PC-9 (cell line): ENCODE measurements around the gene CCDC93. TPM values are rescaled to one million over a fixed set of nuclear protein-coding genes. Genes with fewer than 3 reads are reported as not detected.

Experiments used
- BruUV-seq: library from RNA; stranded (reverse); fragments of 400-500 nt; replicated peaks from 2 replicates; lab custom pipeline; 2021; lab: Mats Ljungman, UMichigan
- CTCF ChIA-PET: fragments of 300-600 bp; sonication (Branson Sonifier 250); formaldehyde crosslinking; loops from one replicate; lab custom pipeline; 2022; ENCODE audit warnings: antibody characterized with exemption; lab: Charles Lee
- POLR2A ChIA-PET: fragments of 300-600 bp; sonication (Branson Sonifier 250); formaldehyde crosslinking; loops from one replicate; lab custom pipeline; 2022; ENCODE audit warnings: antibody characterized with exemption; ENCODE audit not compliant: unreplicated experiment; lab: Charles Lee
- DNase-seq, 2 experiments: peaks; one replicate each; pipeline versions ENCODE4 v3.0.0 to v3.0.0-alpha.2; 2015 to 2022; ENCODE audit warnings: mixed read lengths in 1 of 2
- H2AFZ ChIP-seq: fragments of 200-600 bp; sonication (generic); 2 replicates; pipeline ENCODE4 v1.8.1; 2017; ENCODE audit warnings: antibody characterized with exemption
- H3F3A ChIP-seq: fragments of 200-600 bp; sonication (generic); 2 replicates; pipeline ENCODE4 v1.8.1; 2017; ENCODE audit warnings: antibody characterized with exemption, mild to moderate bottlenecking, low read depth; ENCODE audit not compliant: insufficient read depth
- H3K27ac ChIP-seq: fragments of 200-600 bp; sonication (generic); 2 replicates; pipeline ENCODE4 v1.6.1; 2016; ENCODE audit warnings: mixed run types
- H3K27me3 ChIP-seq: fragments of 200-600 bp; sonication (generic); 2 replicates; pipeline ENCODE4 v1.6.1; 2016; ENCODE audit warnings: low read depth, mixed run types; ENCODE audit not compliant: insufficient read depth
- H3K36me3 ChIP-seq: fragments of 200-600 bp; sonication (generic); 2 replicates; pipeline ENCODE4 v1.6.1; 2016; ENCODE audit warnings: low read depth, mixed run types
- H3K4me1 ChIP-seq: fragments of 200-600 bp; sonication (generic); replicated peaks from 2 replicates; pipeline ENCODE4 v1.6.1; 2016; ENCODE audit warnings: mixed run types; ENCODE audit not compliant: insufficient read depth
- H3K4me2 ChIP-seq: fragments of 200-600 bp; sonication (generic); 2 replicates; pipeline ENCODE4 v1.6.1; 2017; ENCODE audit warnings: mixed run types
- H3K4me3 ChIP-seq: fragments of 200-600 bp; sonication (generic); 2 replicates; pipeline ENCODE4 v1.6.1; 2016; ENCODE audit warnings: mixed run types
- H3K79me2 ChIP-seq: fragments of 200-600 bp; sonication (generic); 2 replicates; pipeline ENCODE4 v1.6.1; 2017; ENCODE audit warnings: low read depth, mixed run types
- H3K9me2 ChIP-seq: fragments of 200-600 bp; sonication (generic); 2 replicates; pipeline ENCODE4 v1.8.1; 2017; ENCODE audit warnings: mild to moderate bottlenecking; ENCODE audit not compliant: insufficient read depth
- H3K9me3 ChIP-seq: fragments of 200-600 bp; sonication (generic); 2 replicates; pipeline ENCODE4 v1.8.1; 2016; ENCODE audit warnings: low read depth; ENCODE audit not compliant: insufficient read depth
- H4K20me1 ChIP-seq: fragments of 200-600 bp; sonication (generic); 2 replicates; pipeline ENCODE4 v1.8.1; 2017; ENCODE audit not compliant: insufficient read depth
- CTCF ChIP-seq: fragments of 200-600 bp; sonication (generic); conservative IDR thresholded peaks from 2 replicates; pipeline ENCODE4 v1.6.1; 2017; ENCODE audit warnings: mixed run types, antibody characterized with exemption, mild to moderate bottlenecking, moderate library complexity
- EZH2 ChIP-seq: fragments of 200-600 bp; sonication (generic); IDR thresholded peaks from 2 replicates; pipeline ENCODE4 v1.8.0; 2017; ENCODE audit warnings: antibody characterized with exemption, low read depth
- intact Hi-C: fragments of 100-400 bp; cut with micrococcal nuclease; formaldehyde crosslinking; loops from one replicate; pipeline ENCODE4 v1.10.0; 2022; ENCODE audit not compliant: unreplicated experiment
- total RNA-seq: library from RNA; stranded (reverse); gene quantifications from 2 replicates; pipeline ENCODE4 v1.2.3, GENCODE V29; 2021

The CCDC93 gene
- total RNA-seq, 1 experiment from 2014 or later, result 31.3 TPM

DNA sequence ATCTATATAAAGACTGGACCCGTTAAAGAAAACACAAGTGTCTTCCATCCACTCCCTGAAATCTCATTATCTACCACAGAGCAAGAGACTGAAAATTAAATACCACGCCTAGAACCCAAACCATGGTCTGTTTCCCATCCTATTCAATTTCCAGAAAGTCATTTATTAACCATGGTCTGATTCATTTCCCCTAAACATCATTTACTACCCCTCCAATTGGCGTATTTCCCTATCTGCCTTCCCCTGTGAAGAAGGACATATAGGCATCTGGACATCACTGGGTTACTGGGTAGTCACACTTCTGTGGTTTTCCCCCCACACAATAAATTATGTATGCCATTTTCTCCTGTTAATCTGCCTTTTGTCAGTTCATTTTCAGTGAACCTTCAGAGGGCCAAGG is 30.8 kb downstream of the CCDC93 start:
- H3K79me2 ChIP-seq, result peaks cover 7% of the 10 kb centered on the region; the same call in 1 of the 2 replicates
- no peak overlapping the region for H3K4me3 ChIP-seq
- no peaks in the 10 kb centered on the region for H3K9me3 ChIP-seq
- H3F3A ChIP-seq, result peaks cover 25% of the 10 kb centered on the region
- H3K9me2 ChIP-seq, result no peaks in the 10 kb centered on the region
- no peak overlapping the region for H3K27ac ChIP-seq
- TF ChIP-seq CTCF (no peak), EZH2 (no peak)
- H2AFZ ChIP-seq, result no peak overlapping the region
- peaks cover 35% of the 10 kb centered on the region for H3K36me3 ChIP-seq
- peaks cover 12% of the 10 kb centered on the region for H4K20me1 ChIP-seq
- CTCF ChIA-PET, result no interaction called here
- no peak overlapping the region for H3K4me2 ChIP-seq
- intact Hi-C loops, result no loop called here
- H3K4me1 ChIP-seq, result peaks cover 16% of the 10 kb centered on the region
- DNase-seq, result no peak
- BruUV-seq, result no TSS peak
- H3K27me3 ChIP-seq, result no peaks in the 10 kb centered on the region
- POLR2A ChIA-PET, result no interaction called here

- H4K20me1 ChIP-seq, result peaks cover 14% of the 10 kb centered on the region
- no peak overlapping the region for H2AFZ ChIP-seq
- H3K9me2 ChIP-seq, result no peaks in the 10 kb centered on the region
- H3K4me3 ChIP-seq, result no peak overlapping the region
- peaks cover 7% of the 10 kb centered on the region; the same call in 1 of the 2 replicates for H3K79me2 ChIP-seq
- no peaks in the 10 kb centered on the region for H3K27me3 ChIP-seq
- CTCF ChIA-PET, result no interaction called here
- POLR2A ChIA-PET, result no interaction called here
- peaks cover 35% of the 10 kb centered on the region for H3K36me3 ChIP-seq
- peaks cover 25% of the 10 kb centered on the region for H3F3A ChIP-seq
- intact Hi-C loops, result no loop called here
- TF ChIP-seq EZH2 (no peak), CTCF (no peak)
- DNase-seq, result no peak
- H3K4me2 ChIP-seq, result no peak overlapping the region
- H3K4me1 ChIP-seq, result peaks cover 16% of the 10 kb centered on the region
- no peaks in the 10 kb centered on the region for H3K9me3 ChIP-seq
- BruUV-seq, result no TSS peak
- no peak overlapping the region for H3K27ac ChIP-seq
Observed at GRCh38 chr2:117982376-117983033, 31.4 kb downstream of the CCDC93 start.

- ChIA-PET POLR2A (no interaction called here), CTCF (no interaction called here)
- H2AFZ ChIP-seq, result no peak overlapping the region
- no TSS peak for BruUV-seq
- H3K79me2 ChIP-seq, result peaks cover 7% of the 10 kb centered on the region; the same call in 1 of the 2 replicates
- no peak overlapping the region for H3K4me3 ChIP-seq
- peak overlapping the region; percentile 48; the same call in 1 of the 2 replicates for H3K27ac ChIP-seq
- peaks cover 16% of the 10 kb centered on the region for H3K4me1 ChIP-seq
- no peak overlapping the region for H3K4me2 ChIP-seq
- H3K27me3 ChIP-seq, result no peaks in the 10 kb centered on the region
- intact Hi-C loops, result no loop called here
- peaks cover 25% of the 10 kb centered on the region for H3F3A ChIP-seq
- peaks cover 14% of the 10 kb centered on the region for H4K20me1 ChIP-seq
- H3K9me3 ChIP-seq, result no peaks in the 10 kb centered on the region
- no peak for TF ChIP-seq EZH2
- TF ChIP-seq CTCF, result no peak
- H3K36me3 ChIP-seq, result peaks cover 35% of the 10 kb centered on the region
- DNase-seq, result no peak
- no peaks in the 10 kb centered on the region for H3K9me2 ChIP-seq
Observed at GRCh38 chr2:117981810-117982209, 32.1 kb downstream of the CCDC93 start.
